Tibial artery (tissue), 4 donors: Measurements from ENCODE around the gene FAM3B.
"Not testable (repeated sequence)": the region's sequence is repeated elsewhere in the genome, so short reads cannot be mapped to it uniquely, and the experiment has no call there.

Source experiments
- DNase-seq, 2 donors: peaks; one replicate each; pipeline ENCODE4 v3.0.0-alpha.2; 2019
- H3K27ac ChIP-seq, 2 donors: fragments of 200-600 bp; sonication (generic) in 1 of 2; 1 replicate in 1 of 2; 2 replicates in 1 of 2; pipeline ENCODE4 v1.5.1; 2018 to 2019; ENCODE audit warnings: mild to moderate bottlenecking in 1 of 2
- H3K27me3 ChIP-seq, 2 donors: fragments of 200-600 bp; sonication (generic) in 1 of 2; one replicate each; pipeline versions ENCODE4 v1.5.1 to v1.6.0; 2016 to 2019
- H3K36me3 ChIP-seq, 3 donors: fragments of 200-600 bp; sonication (generic) in 2 of 3; one replicate each; pipeline ENCODE4 v1.5.1; 2016 to 2019; ENCODE audit warnings: mild to moderate bottlenecking in 2 of 3
- H3K4me1 ChIP-seq, 4 donors: fragments of 200-600 bp; sonication (generic) in 2 of 4; 1 replicate in 3 of 4; 2 replicates in 1 of 4; pipeline ENCODE4 v1.5.1; 2016 to 2019
- H3K4me3 ChIP-seq, 2 donors: fragments of 200-600 bp; sonication (generic) in 1 of 2; 1 replicate in 1 of 2; 2 replicates in 1 of 2; pipeline ENCODE4 v1.5.1; 2018 to 2019; ENCODE audit warnings: mild to moderate bottlenecking in 2 of 2
- H3K9me3 ChIP-seq, 3 donors: fragments of 200-600 bp; sonication (generic) in 1 of 3; one replicate each; pipeline ENCODE4 v1.5.1; 2016 to 2019
- CTCF ChIP-seq, 2 experiments: fragments of 200-600 bp in 1 of 2; fragments of 450-650 bp in 1 of 2; IDR thresholded peaks; one replicate each; pipeline ENCODE4 v1.5.1; 2017 to 2019; ENCODE audit warnings: antibody characterized with exemption in 2 of 2, mild to moderate bottlenecking in 1 of 2, moderate library complexity in 1 of 2
- intact Hi-C: fragments of 100-400 bp; cut with DNase I; formaldehyde crosslinking; loops from one replicate; pipeline ENCODE4 v1.15.0; 2023; ENCODE audit warnings: low total_unique reads

Gene FAM3B

GRCh38 chr21:41294548-41295231 is 21.9 kb upstream of the FAM3B start:
- Histone ChIP-seq H3K4me3 (no peak overlapping the region), H3K36me3 (no peaks in the 10 kb centered on the region), H3K4me1 (peaks cover 0 to 7% (median 2%) of the 10 kb centered on the region in 4 donors), H3K27ac (no peak overlapping the region), H3K9me3 (peaks cover 0 to 4% (median 0%) of the 10 kb centered on the region in 3 donors), H3K27me3 (peaks cover 0 to 48% of the 10 kb centered on the region in 2 donors)
- intact Hi-C loops, result no loop called here
- DNase-seq, result no peak
- TF ChIP-seq CTCF (IDR thresholded peaks at IDR 0.05), result no peak

- peaks cover 0 to 46% of the 10 kb centered on the region in 2 donors for H3K27me3 ChIP-seq
- H3K9me3 ChIP-seq, result peaks cover 0 to 4% (median 0%) of the 10 kb centered on the region in 3 donors
- no peak for TF ChIP-seq CTCF (IDR thresholded peaks at IDR 0.05)
- no peak for DNase-seq
- no peaks in the 10 kb centered on the region for H3K36me3 ChIP-seq
- H3K4me1 ChIP-seq, result peaks cover 0 to 3% (median 0%) of the 10 kb centered on the region in 4 donors
- no peak overlapping the region for H3K4me3 ChIP-seq
- intact Hi-C loops, result no loop called here
- H3K27ac ChIP-seq, result no peak overlapping the region
These were observed 20.8 kb upstream of the FAM3B start for GRCh38 chr21:41295721-41296254.

- no peaks in the 10 kb centered on the region for H3K4me1 ChIP-seq
- H3K4me3 ChIP-seq, result no peak overlapping the region
- TF ChIP-seq CTCF (IDR thresholded peaks at IDR 0.05), result no peak
- DNase-seq, result no peak
- no peaks in the 10 kb centered on the region for H3K27me3 ChIP-seq
- peaks cover 0 to 15% (median 0%) of the 10 kb centered on the region in 3 donors for H3K9me3 ChIP-seq
- no peaks in the 10 kb centered on the region for H3K36me3 ChIP-seq
- intact Hi-C loops, result no loop called here
- H3K27ac ChIP-seq, result no peak overlapping the region
These were observed 13.6 kb upstream of the FAM3B start for GRCh38 chr21:41302976-41303375.

GRCh38 chr21:41304068-41304720 is 12.4 kb upstream of the FAM3B start:
- Histone ChIP-seq H3K9me3 (peaks cover 0 to 11% (median 0%) of the 10 kb centered on the region in 3 donors), H3K27ac (no peak overlapping the region), H3K27me3 (peaks cover 0 to 3% of the 10 kb centered on the region in 2 donors), H3K4me3 (no peak overlapping the region), H3K4me1 (no peaks in the 10 kb centered on the region), H3K36me3 (no peaks in the 10 kb centered on the region)
- TF ChIP-seq CTCF (IDR thresholded peaks at IDR 0.05), result no peak
- no peak for DNase-seq
- intact Hi-C loops, result no loop called here

GRCh38 chr21:41307219-41307618 is 9.4 kb upstream of the FAM3B start:
- Histone ChIP-seq H3K27me3 (peaks cover 0 to 6% of the 10 kb centered on the region in 2 donors), H3K4me3 (no peak overlapping the region)
- no peak for TF ChIP-seq CTCF (IDR thresholded peaks at IDR 0.05)

GRCh38 chr21:41313285-41314164 is 3.1 kb upstream of the FAM3B start:
- peaks cover 0 to 32% of the 10 kb centered on the region in 2 donors for H3K27me3 ChIP-seq

More at GRCh38 chr21:41307219-41307618, 9.4 kb upstream of the FAM3B start:
- Histone ChIP-seq H3K27ac (no peak overlapping the region), H3K36me3 (no peaks in the 10 kb centered on the region), H3K9me3 (no peaks in the 10 kb centered on the region), H3K4me1 (no peaks in the 10 kb centered on the region)
- intact Hi-C loops, result no loop called here
- DNase-seq, result no peak

More at GRCh38 chr21:41313285-41314164, 3.1 kb upstream of the FAM3B start:
- intact Hi-C loops, DNase-seq, H3K36me3 ChIP-seq, H3K4me3 ChIP-seq, H3K27ac ChIP-seq, H3K9me3 ChIP-seq: not testable (repeated sequence)
- H3K4me1 ChIP-seq, result peaks cover 0 to 15% (median 11%) of the 10 kb centered on the region in 4 donors
